ENCODE results near the gene WDR35.
A peak's percentile ranks its signal among the peaks of the same experiment; 100 is the strongest.

DNA sequence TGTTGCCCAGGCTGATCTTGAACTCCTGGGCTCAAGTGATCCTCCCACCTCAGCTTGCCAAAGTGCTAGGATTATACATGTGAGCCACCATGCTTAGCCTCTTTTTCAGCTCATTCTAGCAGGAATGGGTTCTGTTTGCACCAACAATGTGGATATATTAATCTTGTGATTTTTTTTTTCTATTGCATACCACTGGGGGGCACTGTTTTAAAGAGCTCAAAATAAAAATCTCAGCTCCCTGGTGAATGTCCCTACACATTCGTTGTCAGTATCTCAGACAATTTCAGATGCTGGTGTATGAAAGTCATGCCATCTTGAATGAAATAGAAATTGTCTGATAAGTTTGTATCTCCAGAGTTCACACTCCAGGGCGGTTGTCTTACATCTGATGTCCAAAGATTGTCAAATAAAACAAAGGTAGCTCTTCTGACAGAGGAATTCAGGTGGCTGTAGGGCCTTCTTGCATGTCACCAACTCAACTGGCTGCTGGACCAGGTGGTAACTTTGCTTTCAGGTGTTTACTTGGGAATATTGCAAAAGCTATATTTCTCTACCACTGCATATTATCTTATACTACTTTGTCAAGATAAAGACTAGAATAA, 25.7 kb upstream of the WDR35 start:
- TF ChIP-seq CTCF (IDR thresholded peaks at IDR 0.05; ENCODE audit: borderline replicate concordance, extremely low read depth, low read length, poor library complexity, severe bottlenecking): peak; percentile 62
- no peak for TF ChIP-seq EZH2 (IDR thresholded peaks at IDR 0.05; ENCODE audit: borderline replicate concordance, low read depth, low read length, severe bottlenecking)

Data from DND-41 (cell line).